Tongue (tissue), 2 donors: Measurements from ENCODE around the gene CDC6. TPM values are rescaled to one million over a fixed set of nuclear protein-coding genes. Genes with fewer than 3 reads are reported as not detected.

Source experiments
- DNase-seq: peaks from one replicate; pipeline ENCODE4 v3.0.0-alpha.2; 2015
- total RNA-seq: library from RNA; depleted of rRNA; stranded (reverse); fragments of >200 nt; gene quantifications from one replicate; pipeline ENCODE4 v1.2.3, GENCODE V29; 2014

The CDC6 gene
- total RNA-seq, 1 donor from 2014 or later = 4.4 TPM

DNA sequence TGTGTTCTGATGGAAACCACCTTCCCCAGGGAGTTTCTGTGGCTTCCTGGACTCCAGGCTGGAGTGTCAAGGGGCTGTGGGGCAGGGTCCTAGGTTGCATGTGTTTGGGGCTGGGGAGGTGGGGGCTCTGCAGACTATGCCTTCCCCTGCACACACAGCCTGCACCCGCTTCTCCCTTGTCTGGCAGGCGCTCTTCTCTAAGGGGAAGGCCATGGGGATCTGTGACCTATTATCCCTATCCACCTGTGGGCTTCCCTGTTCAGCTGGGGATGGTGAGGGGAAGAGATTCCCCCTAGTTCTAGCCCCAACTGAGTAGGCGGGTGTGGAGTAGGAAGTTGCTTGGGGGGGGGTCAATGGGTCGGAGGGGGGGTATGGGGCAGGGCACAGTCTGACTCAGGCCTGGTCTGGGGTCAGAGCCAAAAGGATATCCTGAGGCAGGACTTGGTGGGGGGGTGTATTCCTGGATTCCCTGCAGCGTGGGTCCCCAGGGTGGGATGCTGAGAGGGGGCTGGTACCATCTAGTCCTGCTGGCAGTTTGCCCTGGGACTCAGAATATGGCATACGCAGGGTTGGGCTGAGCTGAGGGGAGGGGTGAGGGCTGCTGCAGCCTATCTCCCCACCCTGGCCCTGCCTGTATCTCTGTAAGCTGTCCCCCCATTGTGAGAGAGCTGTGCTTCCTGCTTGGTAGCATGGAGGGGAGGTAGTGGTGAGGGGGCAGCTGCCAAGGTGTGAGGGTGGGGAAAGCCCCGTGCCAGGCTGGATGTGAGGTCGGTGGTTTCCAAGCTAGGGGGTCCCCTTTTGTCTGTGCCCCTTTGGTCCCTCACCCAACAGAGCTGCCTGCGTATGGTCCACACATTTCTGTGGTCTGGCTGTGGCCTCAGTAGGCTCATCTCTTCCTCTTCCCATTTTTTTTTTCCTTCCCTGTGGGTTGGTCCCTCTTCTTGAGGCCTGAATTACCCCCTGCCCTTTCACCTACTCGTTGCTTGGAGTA lies 36.0 kb downstream of the CDC6 start:
- DNase-seq = peak; percentile 70

DNA sequence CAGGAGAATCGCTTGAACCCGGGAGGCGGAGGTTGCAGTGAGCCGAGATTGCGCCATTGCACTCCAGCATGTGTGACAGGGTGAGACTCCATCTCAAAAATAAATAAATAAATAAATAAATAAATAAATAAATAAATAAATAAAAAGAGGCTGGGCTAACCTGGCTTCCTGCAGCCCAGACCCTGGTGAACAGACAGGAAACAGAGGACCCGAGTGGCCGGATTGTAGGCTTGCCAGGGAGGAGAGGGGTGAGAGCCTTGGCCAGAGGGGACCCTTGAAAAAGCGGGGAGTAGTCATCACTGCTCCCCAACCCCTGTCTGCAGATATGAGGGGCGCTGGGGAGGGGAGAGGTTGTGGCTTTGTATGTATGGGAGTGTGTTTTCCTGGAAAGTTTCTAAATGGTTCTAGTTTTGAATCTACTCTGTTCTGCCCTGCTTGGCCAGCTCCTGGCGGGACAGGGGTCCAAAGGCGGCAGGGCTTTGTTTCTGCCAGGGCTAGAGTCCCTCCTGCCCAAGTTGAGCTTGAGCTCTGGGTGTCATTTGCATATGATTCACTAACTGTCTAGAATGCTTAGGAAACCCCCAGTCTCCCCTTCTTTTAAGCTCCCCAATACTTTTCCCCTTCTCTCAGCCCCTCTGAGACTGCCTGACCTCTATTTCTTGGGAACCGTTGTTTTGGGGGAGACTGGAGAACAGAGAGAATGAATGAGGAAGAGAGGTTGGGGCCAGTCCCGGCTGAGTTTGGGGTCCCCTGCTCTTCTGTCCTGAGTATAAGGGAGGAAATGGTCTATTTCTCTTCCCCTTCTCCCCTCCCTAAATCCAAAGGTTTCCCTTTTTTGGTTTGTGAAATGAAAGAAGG lies 37.7 kb downstream of the CDC6 start:
- no peak for DNase-seq

- no peak for DNase-seq
Observed at GRCh38 chr17:40326014-40326831, 38.5 kb downstream of the CDC6 start.

DNA sequence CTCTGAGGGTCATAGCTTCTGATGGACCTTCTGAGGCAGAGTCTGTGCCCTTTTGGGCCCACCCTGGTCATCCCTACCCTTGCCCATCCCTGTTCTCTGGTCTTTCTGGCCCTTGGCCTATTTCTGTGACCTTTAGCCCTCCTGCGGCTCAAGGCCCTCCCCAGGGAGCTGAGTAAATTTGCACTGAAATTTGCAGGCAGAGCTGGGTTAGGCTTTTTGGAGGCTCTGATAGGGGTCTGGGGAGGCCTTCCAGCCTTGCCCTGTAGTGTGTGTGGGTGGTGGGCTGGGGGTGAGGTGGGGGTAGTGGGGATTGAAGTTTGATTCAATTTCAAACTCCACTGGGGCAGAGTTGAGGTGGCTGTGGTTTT lies 39.1 kb downstream of the CDC6 start:
- no peak for DNase-seq

GRCh38 chr17:40327244-40327729 lies 39.6 kb downstream of the CDC6 start:
- no peak for DNase-seq

DNA sequence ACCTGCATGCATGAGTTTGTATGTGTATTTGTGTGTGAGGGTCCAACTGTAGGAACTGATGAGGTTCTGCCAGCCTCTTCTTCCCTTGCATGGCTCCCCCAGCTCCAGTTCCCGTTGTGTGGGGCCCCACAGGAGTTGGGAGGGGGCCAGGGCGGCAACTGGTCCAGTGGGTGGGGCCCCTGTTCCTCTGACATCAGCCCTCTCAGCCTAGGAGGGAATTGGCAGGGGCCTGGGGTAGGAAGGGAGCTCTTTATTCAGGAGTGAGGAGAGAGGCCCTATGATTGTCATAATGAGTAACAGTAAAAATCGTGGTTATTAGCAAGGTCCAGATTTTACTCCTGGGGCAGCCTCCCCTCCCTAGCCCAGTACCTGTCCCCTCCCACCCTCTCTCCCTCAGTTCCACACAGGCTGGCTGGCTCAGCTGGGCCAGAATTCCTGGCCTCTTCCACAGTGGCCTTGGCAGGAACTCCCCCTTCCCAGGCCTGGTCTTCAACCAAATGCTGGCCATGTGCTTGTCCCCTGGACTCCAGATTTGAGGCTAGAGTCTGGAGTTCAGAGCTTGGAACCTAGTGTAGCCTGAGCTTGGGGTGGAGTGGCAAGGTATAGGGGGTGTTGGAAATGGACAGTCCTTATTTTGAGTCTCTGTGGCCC lies 40.2 kb downstream of the CDC6 start:
- peak; percentile 86 for DNase-seq

DNA sequence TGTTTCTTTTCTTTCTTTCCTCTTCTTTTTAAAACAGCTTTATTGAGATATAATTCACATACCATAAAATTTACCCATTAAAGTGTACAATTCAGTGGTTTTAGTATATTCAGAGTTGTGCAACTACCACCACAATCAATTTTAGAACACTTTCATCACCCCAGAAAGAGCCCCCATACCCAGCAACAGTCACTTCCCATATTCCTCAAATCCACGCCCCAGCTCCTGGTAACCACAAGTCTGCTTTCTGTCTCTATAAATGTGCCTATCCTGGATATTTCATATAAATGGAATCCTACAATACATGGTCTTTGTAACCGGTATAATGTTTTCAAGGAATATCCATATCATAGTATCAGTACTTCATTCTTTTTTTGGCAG lies 40.7 kb downstream of the CDC6 start:
- no peak for DNase-seq

- peak; percentile 42 for DNase-seq
Observed at GRCh38 chr17:40329839-40330794, 42.4 kb downstream of the CDC6 start.

DNA sequence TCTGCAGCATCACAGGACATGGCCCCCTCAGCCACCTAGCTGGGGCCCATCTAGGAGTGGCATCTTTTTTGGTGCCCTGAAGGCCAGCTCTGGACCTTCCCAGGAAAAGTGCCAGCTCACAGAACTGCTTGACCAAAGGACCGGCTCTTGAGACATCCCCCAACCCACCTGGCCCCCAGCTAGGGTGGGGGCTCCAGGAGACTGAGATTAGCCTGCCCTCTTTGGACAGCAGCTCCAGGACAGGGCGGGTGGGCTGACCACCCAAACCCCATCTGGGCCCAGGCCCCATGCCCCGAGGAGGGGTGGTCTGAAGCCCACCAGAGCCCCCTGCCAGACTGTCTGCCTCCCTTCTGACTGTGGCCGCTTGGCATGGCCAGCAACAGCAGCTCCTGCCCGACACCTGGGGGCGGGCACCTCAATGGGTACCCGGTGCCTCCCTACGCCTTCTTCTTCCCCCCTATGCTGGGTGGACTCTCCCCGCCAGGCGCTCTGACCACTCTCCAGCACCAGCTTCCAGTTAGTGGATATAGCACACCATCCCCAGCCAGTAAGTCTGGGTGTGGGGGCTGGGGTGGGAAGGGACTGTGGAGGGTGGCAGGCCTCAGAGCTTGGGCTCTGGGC lies 43.3 kb downstream of the CDC6 start:
- no peak for DNase-seq

- DNase-seq = peak; percentile 86
Observed at GRCh38 chr17:40331743-40332641, 44.3 kb downstream of the CDC6 start.

DNA sequence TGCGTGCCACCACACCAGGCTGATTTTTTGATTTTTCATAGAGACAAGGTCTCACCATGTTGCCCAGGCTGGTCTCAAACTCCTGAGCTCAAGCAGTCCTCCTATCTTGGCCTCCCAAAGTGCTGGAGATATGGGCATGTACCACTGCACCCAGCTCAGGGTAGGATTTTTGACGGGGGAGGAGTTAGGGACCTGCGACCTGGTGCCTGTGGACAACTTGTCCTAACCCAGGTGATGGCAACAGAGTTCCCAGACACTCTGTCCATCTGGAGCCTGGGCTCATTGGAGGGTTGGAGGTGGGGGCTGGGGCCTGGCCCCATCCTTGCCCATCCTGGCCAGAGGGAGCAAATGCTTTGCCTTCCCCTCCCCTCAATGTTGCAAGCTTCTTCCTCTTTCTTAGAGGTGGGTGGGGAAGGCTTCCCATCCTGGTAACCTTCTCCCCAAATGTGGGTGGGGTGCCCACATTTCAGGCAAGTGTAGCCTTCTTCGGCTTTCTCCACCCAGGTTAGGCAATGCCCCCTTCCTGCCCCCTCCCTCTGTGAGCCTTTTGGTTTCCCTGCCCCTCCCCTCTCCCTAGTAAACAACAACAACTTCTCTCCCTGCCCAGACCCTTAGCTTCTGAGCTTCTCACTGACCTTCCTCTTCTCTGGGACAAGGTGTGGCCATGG lies 46.2 kb downstream of the CDC6 start:
- no peak for DNase-seq

DNA sequence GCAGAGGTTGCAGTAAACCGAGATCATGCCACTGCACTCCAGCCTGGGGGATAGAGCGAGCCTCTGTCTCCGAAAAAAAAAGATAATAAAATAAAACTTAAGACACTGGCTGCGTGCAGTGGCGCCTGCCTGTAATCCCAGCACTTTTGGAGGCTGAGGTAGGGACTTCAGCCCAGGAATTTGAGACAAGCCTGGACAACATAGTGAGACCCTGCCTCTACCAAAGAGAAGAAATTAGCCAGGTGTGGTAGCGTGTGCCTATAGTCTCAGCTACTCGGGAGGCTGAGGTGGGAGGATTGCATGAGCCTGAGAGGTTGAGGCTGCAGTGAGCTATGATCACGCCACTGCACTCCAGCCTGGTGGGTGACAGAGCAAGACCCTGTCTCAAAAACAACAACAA lies 47.9 kb downstream of the CDC6 start:
- no peak for DNase-seq

- no peak for DNase-seq
Observed at GRCh38 chr17:40337351-40337750, 49.7 kb downstream of the CDC6 start.

DNA sequence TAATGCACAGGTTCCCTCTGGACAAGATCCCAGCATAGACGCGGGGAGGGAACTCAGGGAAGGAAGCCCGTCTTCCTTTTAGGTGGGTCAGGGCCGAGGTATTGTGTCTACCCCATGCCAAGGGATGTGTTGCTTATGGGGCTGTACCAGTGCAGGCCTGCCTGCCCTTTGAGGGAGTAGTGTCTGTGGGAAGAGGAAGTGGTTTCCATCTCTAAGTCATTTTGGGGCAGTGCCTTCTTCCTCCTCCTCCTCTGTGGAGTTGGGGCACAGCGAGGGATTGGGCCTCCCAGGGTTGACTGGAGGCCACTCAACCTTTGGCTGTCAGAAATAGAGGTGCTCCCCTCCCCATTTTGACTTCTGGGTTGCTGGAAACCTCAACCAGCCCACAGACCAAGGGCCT lies 50.4 kb downstream of the CDC6 start:
- DNase-seq = no peak

GRCh38 chr17:40338941-40339649 lies 51.4 kb downstream of the CDC6 start:
- DNase-seq = peak; percentile 73

GRCh38 chr17:40340327-40340726 lies 52.6 kb downstream of the CDC6 start:
- DNase-seq = no peak
